Spinal cord (tissue), 10 donors: ENCODE measurements around the gene KDM3B. TPM values are rescaled to one million over a fixed set of nuclear protein-coding genes. Genes with fewer than 3 reads are reported as not detected.

Source experiments
- DNase-seq, 6 donors: peaks; one replicate each; pipeline versions ENCODE4 v3.0.0 to v3.0.0-alpha.2; 2013 to 2015; ENCODE audit warnings: low spot score in 6 of 6, low read depth in 4 of 6
- H3K27ac ChIP-seq: one replicate; pipeline ENCODE4 v1.5.1; 2013; ENCODE audit warnings: low read depth, low read length, control low read depth
- H3K27me3 ChIP-seq: one replicate; pipeline ENCODE4 v1.6.1; 2013; ENCODE audit warnings: low read length; ENCODE audit not compliant: control insufficient read depth, insufficient read depth
- H3K36me3 ChIP-seq: one replicate; pipeline ENCODE4 v1.6.1; 2013; ENCODE audit warnings: low read length; ENCODE audit not compliant: control insufficient read depth, insufficient read depth
- H3K4me1 ChIP-seq: one replicate; pipeline ENCODE4 v1.6.1; 2013; ENCODE audit warnings: low read length; ENCODE audit not compliant: control insufficient read depth, insufficient read depth
- H3K4me3 ChIP-seq: one replicate; pipeline ENCODE4 v1.5.1; 2013; ENCODE audit warnings: low read depth, low read length, control low read depth
- H3K9me3 ChIP-seq: one replicate; pipeline ENCODE4 v1.6.1; 2013; ENCODE audit warnings: low read length; ENCODE audit not compliant: control insufficient read depth, insufficient read depth
- WGBS: methylation state at CpG from one replicate; pipeline ENCODE4 v1.1.5; 2013; ENCODE audit warnings: missing lambda C conversion rate; ENCODE audit not compliant: insufficient coverage; 5-methylcytosine and 5-hydroxymethylcytosine counted together
- polyA plus RNA-seq, 2 donors: library from polyadenylated mRNA; unstranded; fragments of 120-200 nt; gene quantifications; one replicate each; pipeline ENCODE4 v1.2.1, GENCODE V29; 2013; ENCODE audit not compliant: insufficient read length in 2 of 2
- total RNA-seq, 2 donors: library from RNA; depleted of rRNA in 1 of 2; stranded (reverse); fragments of 120-200 nt in 1 of 2; fragments of >200 nt in 1 of 2; gene quantifications; one replicate each; pipeline versions ENCODE4 v1.2.3 to v1.2.4, GENCODE V29; 2013 to 2014
- donor health status: healthy.

KDM3B gene
- total and polyA plus RNA-seq, 4 donors, result 62.2 to 77.8 (median 75.0) TPM

DNA sequence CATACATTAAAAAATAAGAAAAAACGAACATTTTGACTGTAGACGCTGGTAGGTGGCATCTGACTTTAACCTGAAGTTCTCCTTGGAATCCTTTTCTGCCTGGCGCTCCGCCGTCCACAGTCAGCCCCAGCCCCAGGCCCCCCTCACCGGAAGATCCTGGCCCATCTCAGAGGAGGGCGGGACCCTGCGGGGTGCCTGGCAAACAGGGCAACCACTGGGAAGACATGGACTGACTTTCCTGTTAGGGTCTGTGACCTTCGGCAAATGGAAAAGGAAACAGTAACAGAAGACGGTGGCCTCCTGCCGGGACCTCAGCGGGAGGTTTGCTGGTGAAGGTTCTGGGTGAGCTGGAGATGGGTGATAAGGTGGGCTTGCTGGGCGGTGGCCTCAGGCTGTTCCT, 101.1 kb downstream of the KDM3B start:
- H3K27me3 ChIP-seq, result no peaks in the 10 kb centered on the region
- H3K36me3 ChIP-seq, result no peaks in the 10 kb centered on the region
- H3K4me3 ChIP-seq, result no peak overlapping the region
- H3K4me1 ChIP-seq, result peaks cover 43% of the 10 kb centered on the region
- H3K27ac ChIP-seq, result no peak overlapping the region
- 87% methylated on average over 11 of the region's 13 CpGs for WGBS
- no peak for DNase-seq
- H3K9me3 ChIP-seq, result no peaks in the 10 kb centered on the region

DNA sequence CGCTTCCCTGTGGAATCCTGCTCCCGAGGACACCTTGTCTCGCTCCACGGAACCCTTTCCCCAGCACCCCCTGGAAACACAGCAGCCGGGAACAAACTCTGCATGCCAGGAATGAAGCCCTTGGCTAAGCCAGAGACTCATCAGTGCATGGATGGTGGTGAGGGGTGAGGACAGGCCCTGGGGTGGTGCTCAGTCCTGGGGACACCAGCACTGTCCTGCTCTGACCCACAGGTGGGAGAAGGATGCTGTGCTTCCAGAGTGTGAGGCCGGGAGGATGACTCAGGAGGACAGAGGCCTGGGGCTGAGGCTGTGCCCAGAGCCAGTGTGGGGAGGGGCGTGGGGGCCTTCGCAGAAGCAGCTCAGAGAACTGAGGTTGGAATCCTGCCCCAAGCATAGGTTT, 101.6 kb downstream of the KDM3B start:
- Histone ChIP-seq H3K36me3 (no peaks in the 10 kb centered on the region), H3K27ac (no peak overlapping the region), H3K27me3 (no peaks in the 10 kb centered on the region), H3K9me3 (no peaks in the 10 kb centered on the region), H3K4me1 (peaks cover 43% of the 10 kb centered on the region), H3K4me3 (no peak overlapping the region)
- 84% methylated on average over 6 of the region's 8 CpGs for WGBS
- DNase-seq, result no peak

DNA sequence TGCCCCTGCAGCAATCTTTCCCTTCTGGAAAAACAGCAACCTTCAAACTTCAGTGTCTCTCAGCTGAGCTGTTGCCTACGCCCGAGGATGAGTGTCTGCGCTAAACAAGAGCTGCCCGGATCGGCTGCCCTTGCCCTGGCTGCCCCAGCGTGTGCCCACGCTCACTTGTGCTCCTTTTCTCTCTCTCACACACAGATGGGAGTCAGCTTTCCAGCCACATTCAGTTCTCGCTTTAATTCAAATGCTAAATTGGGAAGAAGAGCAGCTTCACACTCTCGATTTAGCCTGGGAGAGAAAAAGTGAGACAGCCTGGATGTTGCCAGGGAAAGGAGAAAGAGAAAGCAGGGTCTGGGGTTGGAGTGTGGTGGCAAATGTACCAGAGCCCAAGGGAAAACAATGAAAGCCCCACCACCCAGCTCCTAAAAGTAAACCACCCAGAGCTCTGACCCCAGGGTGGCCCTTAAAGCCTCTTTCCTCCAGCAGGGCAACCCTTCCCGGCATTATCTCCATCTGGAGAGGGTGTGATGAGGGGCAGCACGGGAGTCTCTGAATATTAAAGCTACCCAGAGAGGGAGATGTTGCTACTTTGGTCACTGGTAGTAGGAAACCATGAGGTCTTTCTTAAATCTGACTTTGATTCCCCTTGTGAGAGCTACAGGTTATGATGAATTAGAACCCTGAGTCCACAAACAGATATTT, 102.9 kb downstream of the KDM3B start:
- H3K4me3 ChIP-seq, result no peak overlapping the region
- peak in 2 of 6 donors; percentile 22 to 86 for DNase-seq
- H3K9me3 ChIP-seq, result no peaks in the 10 kb centered on the region
- peaks cover 34% of the 10 kb centered on the region for H3K4me1 ChIP-seq
- WGBS, result 40% methylated on average over 5 of the region's 11 CpGs
- no peaks in the 10 kb centered on the region for H3K27me3 ChIP-seq
- peak overlapping the region; percentile 29 for H3K27ac ChIP-seq
- H3K36me3 ChIP-seq, result no peaks in the 10 kb centered on the region

DNA sequence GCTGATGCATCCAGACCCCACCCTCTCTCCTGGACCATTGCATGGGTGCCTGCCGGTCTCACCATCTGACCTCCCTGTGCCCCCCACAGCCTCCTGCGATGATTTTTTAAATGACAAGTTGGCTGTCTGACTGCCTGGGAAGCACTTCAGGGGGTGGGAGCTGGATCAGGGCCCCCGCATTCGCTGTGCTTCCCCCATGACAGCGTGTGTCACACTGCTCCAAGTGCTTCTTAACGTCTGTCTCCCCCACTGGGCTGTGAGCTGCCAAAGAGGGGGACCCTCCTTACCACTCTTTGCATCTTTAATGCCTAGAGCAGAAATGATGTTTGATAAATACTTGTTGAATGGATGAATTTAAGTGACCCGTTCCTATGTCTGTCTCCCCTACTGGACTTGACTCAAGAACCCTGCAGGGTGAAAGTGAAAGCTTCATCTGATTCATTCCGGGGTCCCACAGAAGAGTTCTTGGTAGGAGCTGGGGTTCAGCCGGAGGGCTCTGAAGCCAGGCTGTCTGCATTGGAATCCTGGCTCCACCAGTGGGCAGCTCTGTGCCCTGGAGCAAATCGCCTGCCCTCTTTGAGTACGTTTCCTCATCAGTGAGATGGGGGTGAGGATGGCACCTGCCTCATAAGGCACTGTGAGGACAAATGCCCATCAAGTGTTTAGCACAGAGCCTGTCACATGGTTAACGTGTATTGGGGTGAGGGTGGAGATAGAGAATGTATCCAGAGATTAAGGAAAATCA, 105.2 kb downstream of the KDM3B start:
- no peaks in the 10 kb centered on the region for H3K36me3 ChIP-seq
- H3K27ac ChIP-seq, result no peak overlapping the region
- no peak overlapping the region for H3K4me3 ChIP-seq
- DNase-seq, result peak in 1 of 6 donors; percentile 62
- no peaks in the 10 kb centered on the region for H3K27me3 ChIP-seq
- peaks cover 33% of the 10 kb centered on the region for H3K4me1 ChIP-seq
- 77% methylated on average over 10 of the region's 12 CpGs for WGBS
- H3K9me3 ChIP-seq, result no peaks in the 10 kb centered on the region

DNA sequence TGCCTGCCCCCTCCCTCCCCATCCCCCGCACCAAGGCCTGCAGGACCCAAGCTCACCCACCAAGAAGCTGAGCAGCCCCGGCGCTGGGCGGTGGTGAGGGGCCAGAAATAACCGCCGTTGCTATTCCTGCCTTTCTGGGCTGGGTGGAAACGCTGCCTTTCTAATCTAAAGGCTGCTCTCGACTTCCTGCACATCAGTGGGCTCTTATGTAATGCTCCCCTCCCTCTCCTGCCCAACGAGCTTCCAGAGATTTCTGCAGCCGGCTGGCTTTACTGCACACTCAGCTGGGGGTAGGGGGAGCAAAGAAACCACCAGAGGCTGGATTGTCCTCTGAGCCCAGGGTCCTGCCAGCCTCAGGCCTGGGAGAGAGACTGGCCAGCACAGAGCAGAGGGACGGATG, 105.9 kb downstream of the KDM3B start:
- DNase-seq, result peak in 1 of 6 donors; percentile 41
- no peaks in the 10 kb centered on the region for H3K27me3 ChIP-seq
- no peak overlapping the region for H3K4me3 ChIP-seq
- H3K27ac ChIP-seq, result no peak overlapping the region
- 42% methylated on average over 9 of the region's 11 CpGs for WGBS
- H3K4me1 ChIP-seq, result peaks cover 39% of the 10 kb centered on the region
- H3K9me3 ChIP-seq, result no peaks in the 10 kb centered on the region
- no peaks in the 10 kb centered on the region for H3K36me3 ChIP-seq

DNA sequence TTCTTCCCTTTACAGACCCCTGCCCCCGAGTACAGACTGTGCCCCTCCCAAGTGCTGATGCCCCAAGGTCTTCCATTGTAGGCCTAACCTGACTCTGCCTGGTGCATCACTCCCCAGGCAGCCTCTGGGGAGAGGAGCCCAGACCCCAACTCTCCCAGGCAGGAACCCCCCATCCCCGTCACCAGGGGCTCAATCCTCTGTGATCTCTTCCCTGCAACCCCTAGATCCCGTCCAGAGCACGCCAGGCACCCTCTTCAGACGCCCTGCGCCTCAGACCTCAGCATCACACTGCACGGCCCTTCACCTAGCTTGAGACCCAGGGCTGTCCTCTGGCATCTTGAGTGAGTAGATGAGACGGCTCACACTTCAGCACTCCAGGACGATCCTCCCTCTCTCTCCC, 106.4 kb downstream of the KDM3B start:
- Histone ChIP-seq H3K27ac (no peak overlapping the region), H3K36me3 (no peaks in the 10 kb centered on the region), H3K27me3 (no peaks in the 10 kb centered on the region), H3K4me3 (no peak overlapping the region), H3K9me3 (no peaks in the 10 kb centered on the region), H3K4me1 (peaks cover 44% of the 10 kb centered on the region)
- 86% methylated on average over 5 of the region's 9 CpGs for WGBS
- DNase-seq, result no peak

DNA sequence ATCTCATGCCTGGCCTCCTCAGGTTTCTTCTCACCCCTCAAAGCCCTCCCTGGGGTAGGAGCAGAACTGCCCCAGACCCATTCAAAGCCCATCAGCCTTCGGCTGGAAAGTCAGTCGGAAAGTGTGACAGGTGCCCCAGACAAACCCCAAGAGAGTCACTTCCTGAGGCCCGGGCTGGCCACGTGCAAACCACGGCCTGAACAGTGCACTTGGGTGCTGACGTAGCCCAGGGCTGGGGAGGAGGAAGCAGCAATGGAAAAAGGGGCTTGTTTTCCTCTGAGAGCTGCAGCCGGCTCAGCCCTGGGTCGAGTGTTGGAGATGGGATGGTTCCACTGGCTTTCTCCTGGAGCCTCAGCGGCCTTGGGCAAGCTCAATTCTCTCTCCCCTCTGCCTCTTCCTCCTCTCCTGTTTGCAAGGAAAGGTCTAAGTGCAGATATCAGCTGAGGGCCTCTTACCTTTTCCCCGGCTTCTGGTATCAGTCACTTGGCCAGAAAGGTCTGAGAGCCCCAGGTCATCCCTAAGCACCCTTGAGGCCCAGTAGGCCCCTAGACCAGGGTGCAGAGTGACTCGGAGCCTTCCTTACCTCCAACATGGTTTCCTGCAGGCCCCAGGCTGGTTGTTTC, 106.9 kb downstream of the KDM3B start:
- Histone ChIP-seq H3K27ac (no peak overlapping the region), H3K4me1 (peaks cover 48% of the 10 kb centered on the region), H3K4me3 (no peak overlapping the region), H3K36me3 (no peaks in the 10 kb centered on the region), H3K27me3 (no peaks in the 10 kb centered on the region), H3K9me3 (no peaks in the 10 kb centered on the region)
- DNase-seq, result no peak
- WGBS, result 94% methylated on average over 10 of the region's 11 CpGs

DNA sequence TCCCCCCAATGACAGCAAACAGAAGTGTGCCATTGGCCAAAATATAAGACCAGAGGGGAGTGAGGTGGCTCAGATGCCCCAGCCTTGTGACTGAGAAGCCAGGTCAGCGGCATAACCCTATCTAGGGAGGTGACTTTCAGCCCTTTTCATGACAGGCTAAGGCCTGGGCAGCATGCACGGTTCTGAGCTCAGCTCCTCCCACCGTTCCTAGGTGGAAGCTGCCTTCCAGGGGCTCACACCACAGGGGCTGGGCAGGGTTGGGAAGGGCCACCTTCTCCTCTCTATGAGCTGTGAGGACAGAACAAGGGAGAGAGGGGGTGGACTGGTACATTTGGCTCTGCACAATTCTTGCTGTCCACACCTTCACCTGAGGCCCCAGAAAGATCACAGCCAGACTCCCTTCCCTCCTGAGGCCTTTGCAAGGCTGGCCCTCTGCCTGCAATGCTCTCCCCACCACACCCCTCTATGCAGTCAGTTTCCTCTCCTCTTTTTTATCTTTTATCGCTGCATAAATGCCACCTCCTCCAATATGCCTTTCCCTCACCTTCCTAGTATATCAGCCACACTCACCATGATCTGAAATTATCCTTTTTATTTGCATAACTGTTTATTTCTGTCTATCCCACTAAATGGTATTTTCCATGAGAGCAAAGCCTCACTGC, 107.7 kb downstream of the KDM3B start:
- WGBS, result 73% methylated on average over 4 of the region's 4 CpGs
- no peak overlapping the region for H3K4me3 ChIP-seq
- H3K9me3 ChIP-seq, result no peaks in the 10 kb centered on the region
- peaks cover 43% of the 10 kb centered on the region for H3K4me1 ChIP-seq
- H3K27me3 ChIP-seq, result no peaks in the 10 kb centered on the region
- DNase-seq, result no peak
- no peaks in the 10 kb centered on the region for H3K36me3 ChIP-seq
- no peak overlapping the region for H3K27ac ChIP-seq

DNA sequence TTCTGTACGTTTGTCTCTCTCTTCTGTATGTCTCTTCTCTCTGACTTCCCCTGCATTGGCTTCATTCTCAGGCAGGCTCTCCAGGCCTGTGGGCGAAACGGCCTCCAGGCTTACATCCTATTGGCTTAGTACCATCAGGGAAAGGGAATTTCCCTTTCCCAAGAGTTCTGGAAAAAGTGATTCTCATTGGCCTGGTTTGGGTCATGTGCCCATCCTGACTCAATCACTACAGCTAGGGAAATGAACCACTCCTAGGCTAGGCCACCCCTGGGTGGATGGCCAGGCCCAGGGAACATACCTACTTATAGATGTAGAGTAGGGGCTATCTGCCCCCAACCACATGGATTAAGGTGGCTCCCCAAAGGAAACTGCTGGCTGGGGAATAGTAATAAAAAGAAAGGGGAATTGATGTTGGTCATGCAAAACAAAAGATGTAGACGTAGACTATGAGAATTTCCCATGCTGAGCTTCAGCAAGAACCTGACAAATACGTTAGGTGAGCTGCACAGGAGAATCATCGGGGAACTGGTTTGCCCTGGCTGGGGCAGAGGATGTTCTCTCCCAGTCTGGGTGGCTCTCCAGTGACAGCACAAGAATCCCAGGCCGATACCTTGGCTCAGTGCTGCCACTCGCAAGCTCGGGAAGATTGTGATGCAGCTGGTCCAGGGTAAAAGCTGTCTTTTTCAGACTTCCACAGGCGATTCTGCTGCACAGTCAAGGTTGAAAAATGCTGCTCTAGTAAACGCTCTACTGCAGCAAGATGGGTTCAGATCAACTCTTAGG, 109.0 kb downstream of the KDM3B start:
- no peak overlapping the region for H3K4me3 ChIP-seq
- WGBS, result 75% methylated on average over 9 of the region's 11 CpGs
- no peak overlapping the region for H3K27ac ChIP-seq
- H3K9me3 ChIP-seq, result no peaks in the 10 kb centered on the region
- H3K36me3 ChIP-seq, result no peaks in the 10 kb centered on the region
- H3K4me1 ChIP-seq, result peaks cover 49% of the 10 kb centered on the region
- H3K27me3 ChIP-seq, result peaks cover 8% of the 10 kb centered on the region
- peak in 1 of 6 donors; percentile 12 for DNase-seq
